Panc1 (cell line): Measurements from ENCODE around the gene CCDC50.

Experiments
- CTCF ChIP-seq: fragments of 450-650 bp; IDR thresholded peaks from 2 replicates; pipeline ENCODE4 v1.5.1; 2017; ENCODE audit warnings: mild to moderate bottlenecking
- POLR2AphosphoS5 ChIP-seq: IDR thresholded peaks from 2 replicates; pipeline ENCODE4 v1.6.1; 2012; ENCODE audit warnings: mild to moderate bottlenecking, low read depth, low read length, moderate library complexity
- REST ChIP-seq, 2 experiments: IDR thresholded peaks; 2 replicates each; pipeline ENCODE4 v1.6.1; 2011 to 2012; ENCODE audit warnings: low read depth in 2 of 2, control low read depth in 1 of 2, low read length in 1 of 2, mild to moderate bottlenecking in 1 of 2, moderate library complexity in 1 of 2; ENCODE audit not compliant: insufficient read depth in 1 of 2
- SIN3A ChIP-seq: IDR thresholded peaks from 2 replicates; pipeline ENCODE4 v1.6.1; 2012; ENCODE audit warnings: low read depth, mild to moderate bottlenecking, low read length, moderate library complexity, borderline replicate concordance; ENCODE audit not compliant: insufficient read depth
- TCF7L2 ChIP-seq: IDR thresholded peaks from 2 replicates; pipeline ENCODE4 v1.6.1; 2011; ENCODE audit warnings: mild to moderate bottlenecking, low read depth, low read length, inconsistent platforms

GRCh38 chr3:191352014-191352413 lies 22.8 kb downstream of the CCDC50 start:
- no peak for TF ChIP-seq CTCF
- TF ChIP-seq POLR2AphosphoS5 = no peak
- TF ChIP-seq TCF7L2 = no peak
- TF ChIP-seq SIN3A = no peak
- TF ChIP-seq REST (IDR thresholded peaks at IDR 0.05; ENCODE audit: insufficient read depth in 1 of 2, low read depth in 2 of 2, low read length in 1 of 2) = no peak
